Activated T-cell treated with anti-CD3 and anti-CD28 coated beads, Interleukin-2, amount 50 U/mL, for 24 hours (primary cell): ENCODE results near the gene ARMC3.

Experiments
- DNase-seq: peaks from one replicate; pipeline ENCODE4 v3.0.0-alpha.2; 2020
- H3K27ac Mint-ChIP-seq: 2 replicates; pipeline ENCODE4 v1.8.0; 2020; ENCODE audit warnings: mild to moderate bottlenecking, mixed read lengths
- H3K27me3 Mint-ChIP-seq: 2 replicates; pipeline ENCODE4 v1.8.0; 2020; ENCODE audit warnings: mixed read lengths
- H3K36me3 Mint-ChIP-seq: 2 replicates; pipeline ENCODE4 v1.8.0; 2020; ENCODE audit warnings: low read depth, mixed read lengths
- H3K4me1 Mint-ChIP-seq: 2 replicates; pipeline ENCODE4 v1.8.0; 2020; ENCODE audit warnings: low read depth, mixed read lengths
- H3K4me3 Mint-ChIP-seq: 2 replicates; pipeline ENCODE4 v1.8.0; 2020; ENCODE audit warnings: mild to moderate bottlenecking, moderate library complexity, mixed read lengths
- H3K9me3 Mint-ChIP-seq: 2 replicates; pipeline ENCODE4 v1.8.0; 2020; ENCODE audit warnings: mixed read lengths

The ARMC3 gene

GRCh38 chr10:23079700-23080099, 151.8 kb downstream of the ARMC3 start:
- Mint-ChIP-seq H3K4me1 (no peaks in the 10 kb centered on the region), H3K27me3 (peaks cover 51% of the 10 kb centered on the region), H3K27ac (no peak overlapping the region), H3K4me3 (no peak overlapping the region), H3K36me3 (no peaks in the 10 kb centered on the region), H3K9me3 (peaks cover under 1% of the 10 kb centered on the region)
- DNase-seq = no peak

GRCh38 chr10:23080262-23080661, 152.4 kb downstream of the ARMC3 start:
- Mint-ChIP-seq H3K4me1 (no peaks in the 10 kb centered on the region), H3K9me3 (peaks cover 3% of the 10 kb centered on the region), H3K4me3 (no peak overlapping the region), H3K36me3 (no peaks in the 10 kb centered on the region), H3K27ac (no peak overlapping the region), H3K27me3 (peaks cover 54% of the 10 kb centered on the region)
- DNase-seq = no peak

- Mint-ChIP-seq H3K36me3 (no peaks in the 10 kb centered on the region), H3K4me3 (no peak overlapping the region), H3K9me3 (peaks cover 3% of the 10 kb centered on the region), H3K27me3 (peaks cover 55% of the 10 kb centered on the region), H3K4me1 (no peaks in the 10 kb centered on the region), H3K27ac (no peak overlapping the region)
- DNase-seq = no peak
These were observed 153.4 kb downstream of the ARMC3 start for GRCh38 chr10:23081221-23081750.

GRCh38 chr10:23081891-23082290, 154.0 kb downstream of the ARMC3 start:
- Mint-ChIP-seq H3K27me3 (peaks cover 53% of the 10 kb centered on the region), H3K4me3 (no peak overlapping the region), H3K36me3 (no peaks in the 10 kb centered on the region), H3K9me3 (peaks cover 3% of the 10 kb centered on the region), H3K4me1 (no peaks in the 10 kb centered on the region), H3K27ac (no peak overlapping the region)
- no peak for DNase-seq
